Measurements from ENCODE around the gene PRXL2A.

PRXL2A gene

DNA sequence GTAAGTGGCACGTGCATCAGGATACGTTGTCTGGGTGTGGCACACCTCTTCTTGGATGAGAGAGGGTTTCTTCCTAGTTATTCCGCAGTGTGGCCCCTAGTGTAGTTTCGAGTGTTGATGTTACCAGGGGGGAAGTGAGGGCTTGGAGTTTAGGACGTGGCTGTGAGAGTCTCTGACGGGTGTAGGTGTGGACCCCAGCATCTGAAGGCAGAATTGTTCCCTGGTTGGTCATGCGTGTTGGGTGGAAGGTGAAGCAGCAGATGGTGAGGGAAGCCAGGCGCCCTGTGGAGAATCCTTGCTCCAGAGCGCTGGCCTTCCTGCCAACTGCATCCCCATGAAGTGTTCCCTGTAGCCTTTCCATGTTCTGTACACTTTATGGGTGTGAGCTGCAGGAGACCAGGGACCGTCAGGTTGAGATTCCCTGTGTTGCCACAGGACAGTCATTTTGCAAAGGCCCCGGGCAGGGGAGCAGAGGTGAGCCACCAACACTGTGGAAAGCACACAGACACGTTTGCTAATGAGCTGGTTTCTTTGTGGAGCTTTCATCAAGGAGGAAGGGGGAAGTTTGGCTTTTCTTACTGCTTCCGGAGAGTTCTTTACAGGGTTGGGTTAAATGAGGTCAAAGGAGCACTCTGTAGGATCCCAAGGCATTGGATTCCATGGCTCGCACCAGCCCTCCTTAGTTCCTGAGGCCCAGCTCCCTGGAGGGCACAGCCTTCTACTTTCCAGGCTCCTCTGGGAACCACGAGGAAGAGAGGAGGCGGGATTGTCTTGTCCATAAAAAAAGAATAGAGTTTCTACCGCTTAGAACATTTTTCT, 77.8 kb downstream of the PRXL2A start:
- Histone ChIP-seq H3K27me3 (ENCODE audit: control insufficient read depth, insufficient read depth, low read length) (no peaks in the 10 kb centered on the region), H3K4me3 (ENCODE audit: low read length) (no peak overlapping the region), H3K9me3 (ENCODE audit: control insufficient read depth, insufficient read depth, low read length) (no peaks in the 10 kb centered on the region), H3K4me1 (ENCODE audit: control insufficient read depth, insufficient read depth, low read length) (peaks cover 6% of the 10 kb centered on the region), H3K27ac (ENCODE audit: low read length) (no peak overlapping the region), H3K36me3 (ENCODE audit: control insufficient read depth, insufficient read depth, low read length) (peaks cover under 1% of the 10 kb centered on the region)
- WGBS (ENCODE audit: insufficient coverage, insufficient read length), result no CpG with 5 or more reads among the region's 17 CpGs
- no peak for DNase-seq (ENCODE audit: low read depth, low spot score)
